HepG2 (cell line): ENCODE results near the gene CMTM3. TPM values are rescaled to one million over a fixed set of nuclear protein-coding genes. Genes with fewer than 3 reads are reported as not detected.

Experiments
- ATAC-seq: fragments of 200-7000 bp; cut with Tn5 transposase; 3 replicates; pipeline ENCODE4 v1.9.1; 2020; ENCODE audit warnings: mild to moderate bottlenecking, moderate library complexity
- BruUV-seq: library from RNA; stranded (reverse); fragments of 400-500 nt; replicated peaks from 2 replicates; lab custom pipeline; 2021; lab: Mats Ljungman, UMichigan
- CTCF ChIA-PET: fragments of 300-600 bp; formaldehyde crosslinking; extraction: SDS; loops from one replicate; lab custom pipeline; 2021; ENCODE audit warnings: low total read pairs, inconsistent platforms, low intra/inter-chr PET ratio; lab: Yijun Ruan, JAX
- POLR2A ChIA-PET: fragments of 350-600 bp; sonication (Branson Sonifier 250); formaldehyde crosslinking; loops from one replicate; lab custom pipeline; 2020; ENCODE audit warnings: antibody characterized with exemption, inconsistent platforms; lab: Yijun Ruan, JAX
- DNase-seq: peaks from one replicate; pipeline ENCODE4 v3.0.0-alpha.2; 2015; ENCODE audit warnings: low spot score
- FAIRE-seq: peaks from 3 replicates; lab custom pipeline; 2011; peaks lifted over from hg19 to GRCh38; lab: Jason Lieb, UNC
- H2AFZ ChIP-seq: one replicate; pipeline ENCODE4 v1.6.1; 2011; ENCODE audit warnings: low read length, inconsistent platforms
- H3K27ac ChIP-seq: fragments of 300-600 bp; 3 replicates; pipeline ENCODE4 v1.8.0; 2011; ENCODE audit warnings: mixed run types, mild to moderate bottlenecking, mixed read lengths, low read length, inconsistent platforms; ENCODE audit not compliant: insufficient read depth; ENCODE audit errors: extremely low read length
- H3K27me3 ChIP-seq, 2 experiments: fragments of 200-600 bp in 1 of 2; 2 replicates in 1 of 2; 3 replicates in 1 of 2; pipeline versions ENCODE4 v1.6.0 to v1.8.0; 2011; ENCODE audit warnings: low read length in 2 of 2, mild to moderate bottlenecking in 2 of 2, moderate library complexity in 2 of 2, inconsistent platforms in 1 of 2; ENCODE audit not compliant: insufficient read depth in 2 of 2, control insufficient read depth in 1 of 2
- H3K36me3 ChIP-seq, 2 experiments: fragments of 200-600 bp in 1 of 2; replicated peaks in 1 of 2; 2 replicates in 1 of 2; 3 replicates in 1 of 2; pipeline versions ENCODE4 v1.5.1 to v1.8.0; 2011; ENCODE audit warnings: low read length in 2 of 2, inconsistent platforms in 1 of 2; ENCODE audit not compliant: insufficient read depth in 2 of 2, control insufficient read depth in 1 of 2
- H3K4me1 ChIP-seq: 2 replicates; pipeline ENCODE4 v1.5.1; 2012; ENCODE audit warnings: low read length, inconsistent platforms; ENCODE audit not compliant: insufficient read depth
- H3K4me2 ChIP-seq: 2 replicates; pipeline ENCODE4 v1.6.0; 2011; ENCODE audit warnings: low read depth, low read length, inconsistent platforms
- H3K4me3 ChIP-seq, 3 experiments: fragments of 200-600 bp in 1 of 3; sonication (generic), shearing (Covaris generic) in 1 of 3; replicated peaks in 1 of 3; 2 replicates each; pipeline ENCODE4 v1.5.1; 2011 to 2016; ENCODE audit warnings: low read length in 3 of 3, inconsistent platforms in 2 of 3, low read depth in 2 of 3, mild to moderate bottlenecking in 2 of 3, control low read depth in 1 of 3, mixed read lengths in 1 of 3; ENCODE audit not compliant: insufficient read depth in 1 of 3
- H3K79me2 ChIP-seq: one replicate; pipeline ENCODE4 v1.6.1; 2011; ENCODE audit warnings: low read length, inconsistent platforms; ENCODE audit not compliant: insufficient read depth
- H3K9ac ChIP-seq: 2 replicates; pipeline ENCODE4 v1.6.0; 2011; ENCODE audit warnings: mild to moderate bottlenecking, low read depth, low read length, inconsistent platforms; ENCODE audit not compliant: insufficient read depth
- H3K9me3 ChIP-seq: 2 replicates; pipeline ENCODE4 v1.5.1; 2012; ENCODE audit warnings: mild to moderate bottlenecking, low read length
- H4K20me1 ChIP-seq: 2 replicates; pipeline ENCODE4 v1.6.0; 2011; ENCODE audit warnings: inconsistent platforms, mild to moderate bottlenecking, low read length, moderate library complexity; ENCODE audit not compliant: insufficient read depth
- BCLAF1 ChIP-seq: fragments of 450-650 bp; IDR thresholded peaks from 2 replicates; pipeline ENCODE4 v1.6.1; 2017; ENCODE audit warnings: mild to moderate bottlenecking
- DR1 ChIP-seq: sonication (generic); formaldehyde crosslinking; IDR thresholded peaks from 2 replicates; pipeline ENCODE4 v1.8.0; 2021; ENCODE audit warnings: mild to moderate bottlenecking, missing genetic modification reagents, inconsistent platforms
- GLI4 ChIP-seq: sonication (generic); formaldehyde crosslinking; IDR thresholded peaks from 2 replicates; pipeline ENCODE4 v1.5.1; 2020; ENCODE audit warnings: missing genetic modification reagents, mild to moderate bottlenecking, moderate library complexity, borderline replicate concordance
- RBM39 ChIP-seq: fragments of 200-400 bp; formaldehyde crosslinking; IDR thresholded peaks from one replicate; pipeline ENCODE4 v1.6.1; 2018; ENCODE audit warnings: antibody characterized with exemption, mild to moderate bottlenecking, low read depth, low read length; ENCODE audit not compliant: poor library complexity, severe bottlenecking
- SNRNP70 ChIP-seq: fragments of 200-400 bp; formaldehyde crosslinking; IDR thresholded peaks from 2 replicates; pipeline ENCODE4 v1.6.1; 2017; ENCODE audit warnings: mild to moderate bottlenecking, low read depth, low read length, moderate library complexity
- SP1 ChIP-seq, 2 experiments: fragments of 450-650 bp in 1 of 2; sonication (generic) in 1 of 2; formaldehyde crosslinking in 1 of 2; IDR thresholded peaks; 2 replicates each; pipeline versions ENCODE4 v1.4.0 to v1.6.1; 2016 to 2020; ENCODE audit warnings: missing genetic modification reagents in 1 of 2
- ZBTB26 ChIP-seq: IDR thresholded peaks from 2 replicates; pipeline ENCODE4 v1.6.1; 2016; ENCODE audit warnings: missing compliant biosample characterization, missing genetic modification reagents, borderline replicate concordance
- ZNF629 ChIP-seq: sonication (generic); formaldehyde crosslinking; conservative IDR thresholded peaks from 2 replicates; pipeline ENCODE4 v1.5.0; 2020; ENCODE audit warnings: missing genetic modification reagents
- ZNF768 ChIP-seq: sonication (generic); formaldehyde crosslinking; IDR thresholded peaks from 2 replicates; pipeline ENCODE4 v1.4.0; 2020; ENCODE audit warnings: missing genetic modification reagents
- WGBS: methylation state at CpG from one replicate; pipeline ENCODE4 v1.1.6; 2017; ENCODE audit warnings: low lambda C conversion rate; 5-methylcytosine and 5-hydroxymethylcytosine counted together
- in situ Hi-C: cut with HindIII; loops from 2 replicates; pipeline ENCODE4 v1.10.0; 2017; ENCODE audit warnings: low pct_unique_long_range_greater_than_20kb; ENCODE audit not compliant: extremely low pct_ligation_motif_present
- intact Hi-C: fragments of 100-400 bp; cut with micrococcal nuclease; formaldehyde crosslinking; loops from one replicate; pipeline ENCODE4 v1.10.0; 2022; ENCODE audit not compliant: unreplicated experiment
- polyA plus RNA-seq, 8 experiments: library from polyadenylated mRNA; depleted of rRNA in 3 of 8; stranded (reverse) in 7 of 8; unstranded in 1 of 8; fragments of >200 nt; fragmentation: Illumina TruSeq in 4 of 8; extraction: Trizol in 4 of 8; gene quantifications; 2 replicates each; pipeline versions ENCODE4 v1.2.1 to v1.2.3, GENCODE V29; 2011 to 2016; ENCODE audit warnings: low read depth in 4 of 8, missing spikeins in 1 of 8, mixed read lengths in 1 of 8; ENCODE audit not compliant: insufficient read depth in 1 of 8
- total RNA-seq, 5 experiments: library from RNA; depleted of rRNA; stranded (reverse); fragments of >200 nt; fragmentation: Illumina TruSeq; extraction: Trizol; gene quantifications; 2 replicates each; pipeline ENCODE4 v1.2.3, GENCODE V29; 2016; ENCODE audit warnings: low read depth in 1 of 5
- TF ChIP-seq, protein P1 (sequence below): sonication (generic); formaldehyde crosslinking; IDR thresholded peaks from 2 replicates; pipeline ENCODE4 v1.8.1; 2022; ENCODE audit warnings: mild to moderate bottlenecking, missing genetic modification reagents

The CMTM3 gene
- total and polyA plus RNA-seq, 2 of the 13 experiments (the other 11 are each of a cell fraction or from before 2014, with no cell fraction given): 29.2 to 48.7 TPM

DNA sequence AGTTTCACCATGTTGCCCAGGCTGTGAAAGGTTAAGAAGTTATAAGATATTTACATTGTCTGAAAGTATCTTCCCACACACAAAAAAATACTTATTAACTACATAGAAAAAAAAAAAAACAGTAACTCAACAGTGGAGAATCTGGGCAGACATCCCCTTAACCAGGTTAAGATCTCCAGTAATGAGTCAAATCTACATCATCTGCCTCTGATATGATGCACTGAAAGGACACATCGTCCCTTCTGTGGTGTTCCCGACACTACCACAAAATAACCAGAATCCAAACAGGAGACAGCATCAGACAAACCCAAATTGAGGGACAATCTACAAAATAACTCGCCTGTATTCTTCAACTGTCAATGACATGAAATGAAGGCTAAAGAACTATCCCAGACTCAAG is 52.0 kb downstream of the CMTM3 start:
- ChIA-PET POLR2A (no interaction called here), CTCF (no interaction called here)
- intact Hi-C loops: no loop called here
- no peak overlapping the region for H3K4me2 ChIP-seq
- peaks cover 18% of the 10 kb centered on the region for H3K4me1 ChIP-seq
- no peak overlapping the region for H3K4me3 ChIP-seq
- no peak overlapping the region for H2AFZ ChIP-seq
- WGBS: 97% methylated on average over 3 of the region's 3 CpGs
- no peak for DNase-seq
- H3K27ac ChIP-seq: no peak overlapping the region
- no peak for FAIRE-seq
- ATAC-seq: no peak
- H4K20me1 ChIP-seq: no peaks in the 10 kb centered on the region
- H3K36me3 ChIP-seq: no peaks in the 10 kb centered on the region
- no peaks in the 10 kb centered on the region for H3K9me3 ChIP-seq
- no peaks in the 10 kb centered on the region for H3K79me2 ChIP-seq
- no TSS peak for BruUV-seq
- H3K9ac ChIP-seq: no peak overlapping the region
- no peaks in the 10 kb centered on the region for H3K27me3 ChIP-seq
- TF ChIP-seq SNRNP70 (no peak), ZBTB26 (CRISPR knock-in tag) (no peak), SP1 (IDR thresholded peaks at IDR 0.05) (no peak), SP1 (CRISPR knock-in tag; IDR thresholded peaks at IDR 0.05) (no peak), ZNF768 (no peak), DR1 (CRISPR knock-in tag) (no peak), GLI4 (CRISPR knock-in tag) (no peak), RBM39 (no peak), BCLAF1 (no peak), ZNF629 (CRISPR knock-in tag) (no peak)
- TF ChIP-seq, protein P1, sequence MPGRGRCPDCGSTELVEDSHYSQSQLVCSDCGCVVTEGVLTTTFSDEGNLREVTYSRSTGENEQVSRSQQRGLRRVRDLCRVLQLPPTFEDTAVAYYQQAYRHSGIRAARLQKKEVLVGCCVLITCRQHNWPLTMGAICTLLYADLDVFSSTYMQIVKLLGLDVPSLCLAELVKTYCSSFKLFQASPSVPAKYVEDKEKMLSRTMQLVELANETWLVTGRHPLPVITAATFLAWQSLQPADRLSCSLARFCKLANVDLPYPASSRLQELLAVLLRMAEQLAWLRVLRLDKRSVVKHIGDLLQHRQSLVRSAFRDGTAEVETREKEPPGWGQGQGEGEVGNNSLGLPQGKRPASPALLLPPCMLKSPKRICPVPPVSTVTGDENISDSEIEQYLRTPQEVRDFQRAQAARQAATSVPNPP (CRISPR knock-in tag): no peak
- TF ChIP-seq, all 625 proteins: peak for 0
- in situ Hi-C loops: no loop called here
